Measurements from ENCODE around the gene FMN1. TPM values are rescaled to one million over a fixed set of nuclear protein-coding genes. Genes with fewer than 3 reads are reported as not detected.

Gene FMN1
- total and polyA plus RNA-seq, 7 experiments from 2014 or later, result 0.02 to 32.2 (median 1.0) TPM; not detected in 1

- Mint-ChIP-seq H3K9me3 (peaks cover 0 to 3% (median 0%) of the 10 kb centered on the region in 11 donors), H3K27me3 (peaks cover 0 to 6% (median 0%) of the 10 kb centered on the region in 5 donors), H3K4me1 (no peaks in the 10 kb centered on the region), H3K36me3 (peaks cover 0 to 5% (median 0%) of the 10 kb centered on the region in 5 donors), H3K27ac (no peak overlapping the region), H3K4me3 (no peak overlapping the region)
- POLR2A ChIA-PET, result no interaction called here
- Histone ChIP-seq H3K4me3 (ENCODE audit: low read length) (no peak overlapping the region), H3K9me3 (ENCODE audit: control insufficient read depth in 2 of 3, low read length in 3 of 3) (no peaks in the 10 kb centered on the region), H3K27ac (ENCODE audit: low read depth, low read length) (no peak overlapping the region), H3K36me3 (ENCODE audit: control insufficient read depth in 2 of 3, insufficient read depth in 3 of 3, low read length in 3 of 3) (no peaks in the 10 kb centered on the region), H3K27me3 (ENCODE audit: control insufficient read depth in 2 of 2, insufficient read depth in 2 of 2, low read length in 2 of 2) (no peaks in the 10 kb centered on the region), H3K4me1 (ENCODE audit: control insufficient read depth in 2 of 2, insufficient read depth in 2 of 2, low read length in 2 of 2) (no peaks in the 10 kb centered on the region)
- DNase-seq (no peak), ATAC-seq (no peak)
- CTCF ChIA-PET, result no interaction called here
- intact Hi-C loops (cut with micrococcal nuclease), result no loop called here
Measured at GRCh38 chr15:32943711-32944110, 250.8 kb downstream of the FMN1 start.

GRCh38 chr15:32942401-32942841 is 252.1 kb downstream of the FMN1 start:
- POLR2A ChIA-PET, result no interaction called here
- peaks cover 0 to 5% (median 0%) of the 10 kb centered on the region in 5 donors for H3K36me3 Mint-ChIP-seq
- DNase-seq, result no peak

GRCh38 chr15:32941823-32942222 is 252.7 kb downstream of the FMN1 start:
- no peaks in the 10 kb centered on the region for H3K4me1 ChIP-seq (ENCODE audit: control insufficient read depth in 2 of 2, insufficient read depth in 2 of 2, low read length in 2 of 2)
- intact Hi-C loops (cut with micrococcal nuclease), result no loop called here
- peaks cover 0 to 5% (median 0%) of the 10 kb centered on the region in 5 donors for H3K36me3 Mint-ChIP-seq
- peaks cover 2 to 18% (median 9%) of the 10 kb centered on the region in 5 donors for H3K27me3 Mint-ChIP-seq
- H3K36me3 ChIP-seq (ENCODE audit: control insufficient read depth in 2 of 3, insufficient read depth in 3 of 3, low read length in 3 of 3), result no peaks in the 10 kb centered on the region
- H3K9me3 Mint-ChIP-seq, result peaks cover 0 to 3% (median 0%) of the 10 kb centered on the region in 11 donors
- ChIA-PET POLR2A (no interaction called here), CTCF (no interaction called here)
- no peak overlapping the region for H3K27ac Mint-ChIP-seq
- ATAC-seq (no peak), DNase-seq (no peak)
- no peak overlapping the region for H3K27ac ChIP-seq (ENCODE audit: low read depth, low read length)
- no peak overlapping the region for H3K4me3 Mint-ChIP-seq
- no peaks in the 10 kb centered on the region for H3K4me1 Mint-ChIP-seq
- no peak overlapping the region for H3K4me3 ChIP-seq (ENCODE audit: low read length)
- no peaks in the 10 kb centered on the region for H3K27me3 ChIP-seq (ENCODE audit: control insufficient read depth in 2 of 2, insufficient read depth in 2 of 2, low read length in 2 of 2)
- no peaks in the 10 kb centered on the region for H3K9me3 ChIP-seq (ENCODE audit: control insufficient read depth in 2 of 3, low read length in 3 of 3)

More at GRCh38 chr15:32942401-32942841, 252.1 kb downstream of the FMN1 start:
- intact Hi-C loops (cut with micrococcal nuclease), result no loop called here
- Mint-ChIP-seq H3K27ac (no peak overlapping the region), H3K27me3 (peaks cover 2 to 13% (median 5%) of the 10 kb centered on the region in 5 donors), H3K4me1 (no peaks in the 10 kb centered on the region), H3K9me3 (peaks cover 0 to 3% (median 0%) of the 10 kb centered on the region in 11 donors), H3K4me3 (no peak overlapping the region)
- Histone ChIP-seq H3K27me3 (ENCODE audit: control insufficient read depth in 2 of 2, insufficient read depth in 2 of 2, low read length in 2 of 2) (no peaks in the 10 kb centered on the region), H3K9me3 (ENCODE audit: control insufficient read depth in 2 of 3, low read length in 3 of 3) (no peaks in the 10 kb centered on the region), H3K4me1 (ENCODE audit: control insufficient read depth in 2 of 2, insufficient read depth in 2 of 2, low read length in 2 of 2) (no peaks in the 10 kb centered on the region), H3K4me3 (ENCODE audit: low read length) (no peak overlapping the region), H3K36me3 (ENCODE audit: control insufficient read depth in 2 of 3, insufficient read depth in 3 of 3, low read length in 3 of 3) (no peaks in the 10 kb centered on the region), H3K27ac (ENCODE audit: low read depth, low read length) (no peak overlapping the region)
- ATAC-seq, result no peak
- CTCF ChIA-PET, result no interaction called here

GRCh38 chr15:32936976-32937375 is 257.5 kb downstream of the FMN1 start:
- H3K27ac Mint-ChIP-seq, result no peak overlapping the region
- H3K4me3 Mint-ChIP-seq, result no peak overlapping the region
- ChIA-PET CTCF (no interaction called here), POLR2A (no interaction called here)
- Histone ChIP-seq H3K27me3 (ENCODE audit: control insufficient read depth in 2 of 2, insufficient read depth in 2 of 2, low read length in 2 of 2) (no peaks in the 10 kb centered on the region), H3K4me1 (ENCODE audit: control insufficient read depth in 2 of 2, insufficient read depth in 2 of 2, low read length in 2 of 2) (no peaks in the 10 kb centered on the region), H3K27ac (ENCODE audit: low read depth, low read length) (no peak overlapping the region), H3K36me3 (ENCODE audit: control insufficient read depth in 2 of 3, insufficient read depth in 3 of 3, low read length in 3 of 3) (no peaks in the 10 kb centered on the region), H3K4me3 (ENCODE audit: low read length) (no peak overlapping the region), H3K9me3 (ENCODE audit: control insufficient read depth in 2 of 3, low read length in 3 of 3) (no peaks in the 10 kb centered on the region)
- ATAC-seq (no peak), DNase-seq (no peak)
- H3K4me1 Mint-ChIP-seq, result peaks cover 0 to 4% (median 0%) of the 10 kb centered on the region in 7 donors
- H3K27me3 Mint-ChIP-seq, result peaks cover 12 to 44% (median 19%) of the 10 kb centered on the region in 5 donors
- intact Hi-C loops (cut with micrococcal nuclease), result no loop called here
- H3K36me3 Mint-ChIP-seq, result peaks cover 0 to 12% (median 3%) of the 10 kb centered on the region in 5 donors
- H3K9me3 Mint-ChIP-seq, result peaks cover 0 to 20% (median 7%) of the 10 kb centered on the region in 11 donors

GRCh38 chr15:32936283-32936918 is 258.1 kb downstream of the FMN1 start:
- ATAC-seq (no peak), DNase-seq (no peak)
- ChIA-PET CTCF (no interaction called here), POLR2A (no interaction called here)
- Mint-ChIP-seq H3K9me3 (peaks cover 0 to 23% (median 7%) of the 10 kb centered on the region in 11 donors), H3K4me3 (no peak overlapping the region), H3K27me3 (peaks cover 12 to 44% (median 20%) of the 10 kb centered on the region in 5 donors), H3K27ac (no peak overlapping the region), H3K4me1 (peaks cover 0 to 4% (median 0%) of the 10 kb centered on the region in 7 donors), H3K36me3 (peaks cover 0 to 12% (median 3%) of the 10 kb centered on the region in 5 donors)
- no peak overlapping the region for H3K27ac ChIP-seq (ENCODE audit: low read depth, low read length)
- H3K4me3 ChIP-seq (ENCODE audit: low read length), result no peak overlapping the region
- H3K27me3 ChIP-seq (ENCODE audit: control insufficient read depth in 2 of 2, insufficient read depth in 2 of 2, low read length in 2 of 2), result no peaks in the 10 kb centered on the region
- intact Hi-C loops (cut with micrococcal nuclease), result no loop called here
- no peaks in the 10 kb centered on the region for H3K36me3 ChIP-seq (ENCODE audit: control insufficient read depth in 2 of 3, insufficient read depth in 3 of 3, low read length in 3 of 3)
- no peaks in the 10 kb centered on the region for H3K4me1 ChIP-seq (ENCODE audit: control insufficient read depth in 2 of 2, insufficient read depth in 2 of 2, low read length in 2 of 2)
- H3K9me3 ChIP-seq (ENCODE audit: control insufficient read depth in 2 of 3, low read length in 3 of 3), result no peaks in the 10 kb centered on the region

- Mint-ChIP-seq H3K9me3 (peaks cover 0 to 30% (median 8%) of the 10 kb centered on the region in 11 donors), H3K27me3 (peaks cover 12 to 44% (median 24%) of the 10 kb centered on the region in 5 donors), H3K4me3 (no peak overlapping the region), H3K36me3 (peaks cover 0 to 12% (median 3%) of the 10 kb centered on the region in 5 donors), H3K27ac (no peak overlapping the region), H3K4me1 (peaks cover 0 to 4% (median 0%) of the 10 kb centered on the region in 7 donors)
- POLR2A ChIA-PET, result no interaction called here
- Histone ChIP-seq H3K27me3 (ENCODE audit: control insufficient read depth in 2 of 2, insufficient read depth in 2 of 2, low read length in 2 of 2) (no peaks in the 10 kb centered on the region), H3K4me1 (ENCODE audit: control insufficient read depth in 2 of 2, insufficient read depth in 2 of 2, low read length in 2 of 2) (no peaks in the 10 kb centered on the region), H3K4me3 (ENCODE audit: low read length) (no peak overlapping the region), H3K9me3 (ENCODE audit: control insufficient read depth in 2 of 3, low read length in 3 of 3) (no peaks in the 10 kb centered on the region), H3K36me3 (ENCODE audit: control insufficient read depth in 2 of 3, insufficient read depth in 3 of 3, low read length in 3 of 3) (no peaks in the 10 kb centered on the region), H3K27ac (ENCODE audit: low read depth, low read length) (no peak overlapping the region)
- CTCF ChIA-PET, result no interaction called here
- DNase-seq (no peak), ATAC-seq (no peak)
- intact Hi-C loops (cut with micrococcal nuclease), result no loop called here
Measured at GRCh38 chr15:32935139-32935538, 259.4 kb downstream of the FMN1 start.

- no peaks in the 10 kb centered on the region for H3K27me3 ChIP-seq (ENCODE audit: control insufficient read depth in 2 of 2, insufficient read depth in 2 of 2, low read length in 2 of 2)
- H3K9me3 ChIP-seq (ENCODE audit: control insufficient read depth in 2 of 3, low read length in 3 of 3), result no peaks in the 10 kb centered on the region
- Mint-ChIP-seq H3K9me3 (peaks cover 0 to 30% (median 8%) of the 10 kb centered on the region in 11 donors), H3K4me1 (peaks cover 0 to 4% (median 0%) of the 10 kb centered on the region in 7 donors), H3K27ac (no peak overlapping the region), H3K36me3 (peaks cover 0 to 12% (median 3%) of the 10 kb centered on the region in 5 donors), H3K4me3 (no peak overlapping the region), H3K27me3 (peaks cover 12 to 37% (median 24%) of the 10 kb centered on the region in 5 donors)
- no peak for DNase-seq
- intact Hi-C loops (cut with micrococcal nuclease), result no loop called here
- POLR2A ChIA-PET, result no interaction called here
- no peaks in the 10 kb centered on the region for H3K36me3 ChIP-seq (ENCODE audit: control insufficient read depth in 2 of 3, insufficient read depth in 3 of 3, low read length in 3 of 3)
- no peak overlapping the region for H3K27ac ChIP-seq (ENCODE audit: low read depth, low read length)
- no peaks in the 10 kb centered on the region for H3K4me1 ChIP-seq (ENCODE audit: control insufficient read depth in 2 of 2, insufficient read depth in 2 of 2, low read length in 2 of 2)
- CTCF ChIA-PET, result no interaction called here
- H3K4me3 ChIP-seq (ENCODE audit: low read length), result no peak overlapping the region
- ATAC-seq, result no peak
Measured at GRCh38 chr15:32933236-32933635, 261.3 kb downstream of the FMN1 start.
